RCC 7860 (cell line): Measurements from ENCODE around the gene TSPOAP1.

Source experiments
- DNase-seq: peaks from one replicate; pipeline ENCODE4 v3.0.0-alpha.2; 2015; ENCODE audit warnings: low spot score
- FAIRE-seq: peaks from 2 replicates; lab custom pipeline; 2012; peaks lifted over from hg19 to GRCh38; lab: Jason Lieb, UNC

TSPOAP1 gene

GRCh38 chr17:58330997-58331814, 2.6 kb upstream of the TSPOAP1 start:
- DNase-seq, result no peak

GRCh38 chr17:58330538-58330996, 2.0 kb upstream of the TSPOAP1 start:
- FAIRE-seq, result no peak
- no peak for DNase-seq

More at GRCh38 chr17:58330997-58331814, 2.6 kb upstream of the TSPOAP1 start:
- no peak for FAIRE-seq

- no peak for FAIRE-seq
- DNase-seq, result no peak
Observed at GRCh38 chr17:58329810-58330537, 1.4 kb upstream of the TSPOAP1 start.

GRCh38 chr17:58329035-58329809, 627 bp upstream of the TSPOAP1 start:
- DNase-seq, result no peak
- FAIRE-seq, result no peak

- FAIRE-seq (no peak), DNase-seq (no peak)
Observed at GRCh38 chr17:58327363-58328194, 1.0 kb downstream of the TSPOAP1 start.

GRCh38 chr17:58326609-58327362, 1.8 kb downstream of the TSPOAP1 start:
- FAIRE-seq, result no peak
- DNase-seq, result no peak

- no peak for DNase-seq
- no peak for FAIRE-seq
Observed at GRCh38 chr17:58325976-58326468, 2.6 kb downstream of the TSPOAP1 start.

- no peak for FAIRE-seq
- no peak for DNase-seq
Observed at GRCh38 chr17:58325289-58325726, 3.3 kb downstream of the TSPOAP1 start.

GRCh38 chr17:58324409-58325288, 3.9 kb downstream of the TSPOAP1 start:
- FAIRE-seq (no peak), DNase-seq (no peak)

GRCh38 chr17:58324056-58324408, 4.6 kb downstream of the TSPOAP1 start:
- FAIRE-seq, result no peak
- no peak for DNase-seq

GRCh38 chr17:58323366-58324055, 5.1 kb downstream of the TSPOAP1 start:
- FAIRE-seq (no peak), DNase-seq (no peak)

- no peak for FAIRE-seq
- no peak for DNase-seq
Observed at GRCh38 chr17:58322581-58323185, 5.9 kb downstream of the TSPOAP1 start.

GRCh38 chr17:58321571-58322525, 6.7 kb downstream of the TSPOAP1 start:
- DNase-seq (no peak), FAIRE-seq (no peak)

- no peak for FAIRE-seq
Observed at GRCh38 chr17:58320570-58321323, 7.8 kb downstream of the TSPOAP1 start.

GRCh38 chr17:58320163-58320558, 8.4 kb downstream of the TSPOAP1 start:
- DNase-seq (no peak), FAIRE-seq (no peak)

More at GRCh38 chr17:58320570-58321323, 7.8 kb downstream of the TSPOAP1 start:
- no peak for DNase-seq
